NCI-H774 (cell line): Measurements from ENCODE around the gene CHRDL2.
A peak's percentile ranks its signal among the peaks of the same experiment; 100 is the strongest.

Experiments
- DNase-seq: peaks from one replicate; lab custom pipeline; 2025; lab: John Stamatoyannopoulos, UW

CHRDL2 gene

DNA sequence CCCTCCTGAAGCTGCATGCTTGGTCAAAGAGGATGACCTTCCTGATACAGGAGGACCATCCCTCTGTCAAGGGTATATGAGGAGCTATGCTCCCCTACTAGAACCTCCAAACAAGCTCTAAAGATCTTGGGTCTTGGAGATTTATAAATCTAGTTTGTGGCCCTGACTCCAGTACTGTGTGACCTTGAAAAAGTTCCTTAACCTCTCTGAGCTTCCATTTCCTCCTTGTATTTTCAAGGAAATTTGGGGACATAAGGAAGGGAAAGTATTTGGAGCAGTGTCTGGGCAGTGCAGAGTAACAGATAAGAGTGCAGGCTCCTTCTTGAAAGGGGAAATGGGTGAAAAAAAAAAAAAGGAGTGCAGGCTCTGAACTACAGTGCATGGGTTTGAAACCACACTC, 45.9 kb downstream of the CHRDL2 start:
- no peak for DNase-seq

DNA sequence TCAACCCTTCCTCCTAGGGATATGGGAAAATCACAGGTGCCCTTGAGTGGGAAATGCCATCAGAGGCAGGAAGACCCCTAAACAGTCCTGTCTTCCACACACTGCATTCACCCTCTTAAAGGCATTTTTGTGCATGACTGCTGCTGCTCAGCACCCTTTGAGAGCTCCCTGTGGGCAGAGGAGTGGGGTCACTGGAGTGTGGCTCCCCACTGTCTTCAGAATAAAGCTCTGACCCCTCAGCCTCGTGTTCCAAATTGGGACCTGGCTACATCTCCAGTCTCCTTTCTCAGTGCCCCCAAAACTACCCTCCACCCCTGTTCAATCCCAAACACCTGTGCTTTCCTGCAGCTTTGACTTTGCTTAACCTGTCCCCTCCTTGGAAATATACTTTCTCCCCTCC, 46.6 kb downstream of the CHRDL2 start:
- DNase-seq: no peak

DNA sequence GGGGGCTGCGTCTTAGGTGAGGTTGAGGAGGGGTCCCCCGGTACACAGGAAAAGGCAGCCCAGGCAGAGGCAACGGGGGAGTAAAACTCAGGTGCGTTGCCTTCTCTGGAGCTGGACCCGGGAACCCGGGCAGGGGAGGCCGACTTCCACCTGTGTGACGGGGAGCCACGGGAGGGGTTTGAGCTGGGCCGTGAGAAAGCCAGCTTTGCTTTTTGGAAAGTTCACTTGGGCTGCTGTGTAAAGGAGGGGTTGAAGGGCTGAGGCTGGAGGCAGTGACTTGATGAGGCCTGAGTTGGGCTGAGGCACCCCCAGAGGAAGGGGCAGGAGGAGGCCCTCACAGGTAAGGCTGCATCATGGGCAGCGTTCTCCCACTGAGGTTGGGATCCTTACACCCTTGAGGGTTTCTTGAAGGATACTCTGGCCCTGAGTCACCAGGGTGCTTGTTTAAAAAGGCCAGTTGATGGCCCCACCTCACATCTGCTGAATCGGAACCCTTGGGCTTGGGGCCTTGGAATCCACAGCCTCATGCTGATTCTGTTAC, 47.2 kb downstream of the CHRDL2 start:
- no peak for DNase-seq

DNA sequence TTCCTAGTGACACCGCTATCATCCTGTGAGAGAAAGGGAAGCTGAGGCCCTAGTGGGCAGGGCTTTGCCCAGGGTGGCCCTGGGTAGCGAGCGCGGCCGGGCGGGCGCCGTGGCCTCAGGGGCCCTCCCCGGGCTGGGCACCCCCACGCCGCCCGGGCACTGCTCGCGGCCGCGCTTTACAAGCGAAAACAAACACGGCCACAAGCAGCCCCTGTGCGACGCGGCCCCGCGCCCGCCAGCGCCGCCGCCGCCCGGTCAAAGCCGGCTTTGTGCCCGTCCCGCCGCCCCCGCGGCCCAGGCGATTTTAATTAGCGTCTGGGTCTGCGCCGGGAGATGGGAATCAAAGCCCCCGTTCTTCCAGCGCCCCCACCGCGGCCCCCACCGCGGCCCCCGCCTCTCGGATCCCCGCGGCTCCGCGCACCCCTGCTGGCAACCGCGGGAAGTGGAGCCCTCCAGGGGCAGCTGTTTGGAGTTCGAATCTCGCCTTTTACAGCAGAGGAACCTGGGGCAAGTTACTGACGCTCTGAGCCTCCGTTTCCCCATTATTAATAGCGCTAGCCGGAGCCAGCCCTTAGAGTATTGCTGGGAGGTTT, 47.9 kb downstream of the CHRDL2 start:
- no peak for DNase-seq

DNA sequence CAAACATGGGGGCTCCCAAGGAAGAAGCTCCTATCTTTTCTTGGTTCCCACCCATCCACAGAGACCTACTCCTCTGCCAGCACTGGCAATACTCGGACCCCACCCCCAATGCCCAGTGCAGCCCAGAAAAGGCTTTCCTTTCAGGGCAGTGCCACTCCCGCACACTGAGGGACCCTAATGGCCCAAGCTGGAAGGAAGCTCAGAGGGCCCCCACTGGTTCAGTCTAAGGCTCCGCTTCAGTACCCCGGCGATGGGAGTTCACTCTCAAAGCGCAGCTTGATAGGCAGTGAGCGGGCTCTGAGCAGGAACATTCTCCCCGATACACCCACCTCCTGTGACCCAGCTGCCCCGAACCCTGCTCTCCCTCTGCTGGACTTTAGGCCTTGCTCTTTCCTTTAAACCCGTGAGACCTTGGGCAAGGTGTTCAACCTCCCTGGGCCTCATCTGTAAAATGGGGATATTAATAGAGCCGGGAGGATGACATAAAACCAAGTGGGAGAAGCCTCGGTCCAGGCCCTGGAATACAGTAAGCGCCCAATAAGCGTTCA, 48.4 kb downstream of the CHRDL2 start:
- DNase-seq: no peak

GRCh38 chr11:74681686-74682651, 49.3 kb downstream of the CHRDL2 start:
- peak; percentile 22 for DNase-seq

GRCh38 chr11:74680703-74681531, 50.3 kb downstream of the CHRDL2 start:
- DNase-seq: no peak

DNA sequence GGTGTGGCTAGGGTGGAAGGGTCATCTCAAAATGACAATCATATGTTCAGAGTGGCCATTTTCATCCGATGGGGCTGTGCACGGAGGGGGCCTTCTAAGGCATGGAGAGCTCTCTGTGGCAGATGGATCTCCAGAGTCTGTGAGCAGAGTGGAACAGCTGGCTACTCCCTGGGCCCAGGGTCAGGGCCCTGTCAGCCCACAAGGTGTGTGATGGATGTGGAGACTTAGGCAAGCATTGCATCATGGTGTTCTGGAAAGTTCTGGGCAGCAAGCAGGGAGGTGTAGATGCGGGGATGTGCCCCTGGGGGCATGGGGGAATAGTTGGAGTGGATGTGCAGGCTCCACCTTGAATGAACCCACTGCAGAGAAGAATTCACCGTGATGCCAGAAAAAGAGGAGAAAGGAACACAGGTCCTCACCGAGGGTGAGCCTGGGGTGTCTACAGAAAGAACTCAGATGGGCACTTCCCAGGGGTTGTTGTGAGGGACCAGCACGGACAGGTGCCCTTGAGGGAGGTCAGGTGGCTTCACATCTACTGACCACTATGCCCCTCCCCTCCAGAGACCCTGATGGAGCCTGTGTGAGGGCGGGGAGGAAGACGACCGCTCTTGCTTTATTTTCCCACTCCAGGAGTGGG, 51.1 kb downstream of the CHRDL2 start:
- DNase-seq: no peak

DNA sequence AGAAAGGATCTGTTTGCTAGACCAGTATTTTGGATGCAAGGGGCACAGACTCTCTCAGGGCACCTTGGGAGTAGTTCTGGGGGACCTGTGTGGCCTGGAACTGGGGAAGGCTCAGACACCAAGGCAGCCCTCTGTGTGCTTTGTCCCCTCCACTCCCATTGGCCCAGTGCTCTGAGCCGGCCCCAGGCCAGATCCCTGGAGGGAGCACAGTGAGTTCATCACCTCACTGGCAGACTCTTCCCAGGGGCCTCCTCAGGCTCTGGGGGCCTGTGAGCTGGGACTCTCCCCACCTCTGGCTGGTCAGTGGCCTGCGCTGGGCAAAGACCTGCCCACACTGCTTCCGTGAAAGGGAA, 51.7 kb downstream of the CHRDL2 start:
- DNase-seq: no peak

DNA sequence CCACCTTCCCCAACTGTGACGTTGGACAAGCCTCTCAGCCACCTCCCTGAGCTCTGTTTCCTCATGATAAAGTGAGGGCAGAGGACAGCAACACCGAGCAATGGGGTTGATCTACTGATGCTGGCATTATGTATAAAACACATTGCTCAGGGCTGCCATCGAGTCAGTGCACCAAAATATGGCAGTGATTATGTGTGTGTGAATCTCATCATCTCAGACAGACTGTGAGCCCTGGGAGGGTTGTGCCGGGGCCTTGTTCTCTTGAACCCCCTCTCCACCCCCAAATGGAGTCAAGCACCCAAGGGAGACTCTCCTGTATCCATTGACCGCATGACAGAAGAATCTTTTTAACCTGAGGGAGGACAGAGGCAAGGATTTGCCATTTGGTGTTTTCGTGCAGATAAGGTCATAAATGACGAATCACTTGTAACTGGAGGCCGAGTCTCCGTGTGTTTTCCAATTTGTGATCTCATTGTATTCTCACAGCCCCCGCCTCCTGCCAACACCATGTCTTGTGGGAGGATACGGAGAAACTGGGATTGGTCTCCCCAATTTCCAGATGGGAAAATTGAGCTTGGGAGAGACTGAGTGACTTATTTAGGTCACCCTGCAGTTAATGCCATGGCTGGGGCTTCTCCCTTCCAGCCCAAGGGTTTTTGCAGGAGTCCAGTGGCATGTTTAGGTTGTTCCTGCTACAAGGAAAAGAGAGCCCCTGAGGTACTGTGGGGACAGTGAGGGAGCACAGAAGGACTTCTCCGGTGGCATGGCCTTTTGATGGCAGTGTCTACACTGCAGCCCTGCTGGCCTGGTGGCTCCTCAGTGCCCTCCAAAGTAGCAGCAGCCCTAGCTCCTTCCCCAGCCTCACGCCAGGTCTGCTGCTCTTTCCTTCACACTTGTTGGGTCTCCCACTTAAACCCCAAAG, 52.4 kb downstream of the CHRDL2 start:
- no peak for DNase-seq

- DNase-seq: no peak
These were observed 53.2 kb downstream of the CHRDL2 start for GRCh38 chr11:74678041-74678440.

GRCh38 chr11:74677131-74677530, 54.1 kb downstream of the CHRDL2 start:
- no peak for DNase-seq

GRCh38 chr11:74676596-74676995, 54.6 kb downstream of the CHRDL2 start:
- DNase-seq: no peak

DNA sequence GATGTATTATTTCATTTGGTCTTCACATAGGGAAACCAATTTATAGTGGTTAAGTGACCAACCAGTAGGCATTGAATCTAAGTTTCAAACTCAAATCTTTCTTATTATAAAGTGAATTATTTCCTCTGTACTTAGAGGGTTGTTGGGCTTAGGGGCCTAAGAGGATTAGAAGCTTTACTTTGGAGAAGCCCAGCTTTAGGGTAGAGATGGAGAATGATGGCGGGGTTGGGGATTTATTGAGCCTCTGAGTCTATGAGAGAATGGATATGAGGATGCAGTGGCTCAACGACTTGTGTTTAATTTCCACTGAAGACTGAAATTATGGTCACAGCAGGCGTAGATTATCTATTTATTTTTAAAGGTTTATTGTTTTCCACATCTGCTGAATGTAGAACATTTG, 55.5 kb downstream of the CHRDL2 start:
- DNase-seq: no peak

GRCh38 chr11:74673693-74674360, 57.4 kb downstream of the CHRDL2 start:
- no peak for DNase-seq

- no peak for DNase-seq
These were observed 58.1 kb downstream of the CHRDL2 start for GRCh38 chr11:74672956-74673692.

GRCh38 chr11:74672332-74672955, 58.8 kb downstream of the CHRDL2 start:
- DNase-seq: no peak

DNA sequence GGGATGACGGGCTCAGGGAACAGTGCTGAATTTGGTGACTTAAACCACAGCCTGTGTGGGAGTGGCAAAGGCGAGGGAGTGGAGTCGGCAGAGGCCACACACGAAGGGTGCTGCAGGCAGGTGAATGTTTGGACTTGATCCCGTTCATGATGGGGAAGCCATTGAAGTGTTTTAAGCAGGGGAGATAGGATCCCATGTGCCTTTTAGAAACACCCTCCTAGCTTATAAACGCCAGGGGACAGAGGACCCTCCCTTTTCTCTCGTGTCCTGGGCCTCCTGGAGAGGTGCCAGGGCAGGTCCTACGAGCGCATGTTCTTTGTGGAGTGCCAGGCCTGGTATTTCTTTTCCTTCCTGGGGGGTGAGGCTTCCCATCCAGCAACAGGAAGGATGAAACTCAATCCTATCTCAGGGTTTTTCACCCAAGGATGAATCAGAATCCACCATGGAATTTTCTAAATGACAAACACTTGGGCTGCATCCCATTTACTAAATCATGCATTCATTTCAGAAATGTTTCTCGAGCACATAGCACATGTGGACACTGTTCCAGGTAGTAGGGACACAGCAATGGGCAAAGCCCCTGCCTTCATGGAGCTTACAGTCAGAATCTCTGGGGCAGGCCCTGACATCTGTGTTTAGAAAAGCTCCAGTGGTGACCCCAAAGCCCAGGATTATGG, 59.6 kb downstream of the CHRDL2 start:
- DNase-seq: no peak
